Endothelial cell of umbilical vein (primary cell): Measurements from ENCODE around the gene DPF1. TPM values are rescaled to one million over a fixed set of nuclear protein-coding genes. Genes with fewer than 3 reads are reported as not detected.

Source experiments
- BruUV-seq: library from RNA; stranded (reverse); fragments of 400-500 nt; replicated peaks from 2 replicates; lab custom pipeline; 2021; lab: Mats Ljungman, UMichigan
- CTCF ChIA-PET: fragments of 300-600, 350-600 bp; sonication (Branson Sonifier 250); formaldehyde crosslinking; loops from one replicate; lab custom pipeline; 2021; ENCODE audit warnings: antibody characterized with exemption, inconsistent platforms; lab: Charles Lee
- POLR2A ChIA-PET: fragments of 300-600, 350-600 bp; sonication (Branson Sonifier 250); formaldehyde crosslinking; loops from one replicate; lab custom pipeline; 2021; ENCODE audit warnings: antibody characterized with exemption, inconsistent platforms; lab: Charles Lee
- DNase-seq: peaks from one replicate; pipeline ENCODE4 v3.0.0-alpha.2; 2011; ENCODE audit warnings: low read depth, low spot score
- FAIRE-seq: peaks from 2 replicates; lab custom pipeline; 2011; peaks lifted over from hg19 to GRCh38; lab: Jason Lieb, UNC
- H2AFZ ChIP-seq: 2 replicates; pipeline ENCODE4 v1.6.0; 2012; ENCODE audit warnings: low read depth, low read length, control low read depth, inconsistent platforms
- H3K27ac ChIP-seq: 2 replicates; pipeline ENCODE4 v1.5.1; 2011; ENCODE audit warnings: low read depth, mild to moderate bottlenecking, control low read depth, low read length, moderate library complexity; ENCODE audit not compliant: insufficient read depth
- H3K27me3 ChIP-seq, 2 experiments: 2 replicates each; pipeline versions ENCODE4 v1.6.0 to v1.6.1; 2011; ENCODE audit warnings: low read length in 2 of 2, mixed read lengths in 1 of 2; ENCODE audit not compliant: control insufficient read depth in 2 of 2, insufficient read depth in 2 of 2
- H3K36me3 ChIP-seq, 2 experiments: 2 replicates in 1 of 2; 3 replicates in 1 of 2; pipeline ENCODE4 v1.5.1; 2011; ENCODE audit warnings: low read length in 2 of 2, mild to moderate bottlenecking in 1 of 2, moderate library complexity in 1 of 2; ENCODE audit not compliant: control insufficient read depth in 2 of 2, insufficient read depth in 2 of 2; ENCODE audit errors: extremely low read depth in 1 of 2
- H3K4me1 ChIP-seq: 3 replicates; pipeline ENCODE4 v1.5.1; 2011; ENCODE audit warnings: mild to moderate bottlenecking, low read length; ENCODE audit not compliant: control insufficient read depth, insufficient read depth; ENCODE audit errors: extremely low read depth
- H3K4me2 ChIP-seq: 2 replicates; pipeline ENCODE4 v1.6.1; 2011; ENCODE audit warnings: low read length, control low read depth, mixed read lengths; ENCODE audit not compliant: insufficient read depth
- H3K4me3 ChIP-seq, 3 experiments: fragments of 200-600 bp in 1 of 3; sonication (generic), shearing (Covaris generic) in 1 of 3; replicated peaks in 1 of 3; 2 replicates each; pipeline ENCODE4 v1.5.1; 2011 to 2016; ENCODE audit warnings: control low read depth in 3 of 3, low read length in 3 of 3, mild to moderate bottlenecking in 2 of 3, inconsistent platforms in 1 of 3, low read depth in 1 of 3, moderate library complexity in 1 of 3; ENCODE audit not compliant: insufficient read depth in 1 of 3
- H3K79me2 ChIP-seq: 2 replicates; pipeline ENCODE4 v1.6.0; 2012; ENCODE audit warnings: low read length, inconsistent platforms; ENCODE audit not compliant: control insufficient read depth, insufficient read depth
- H3K9ac ChIP-seq: replicated peaks from 2 replicates; pipeline ENCODE3; 2011; ENCODE audit warnings: low read length, control low read depth; ENCODE audit not compliant: insufficient read depth; ENCODE audit errors: extremely low read depth
- H3K9me1 ChIP-seq: replicated peaks from 3 replicates; pipeline ENCODE4 v1.6.0; 2011; ENCODE audit warnings: mild to moderate bottlenecking, low read length; ENCODE audit not compliant: control insufficient read depth, insufficient read depth; ENCODE audit errors: extremely low read depth
- H3K9me3 ChIP-seq: replicated peaks from 2 replicates; pipeline ENCODE4 v1.5.1; 2012; ENCODE audit warnings: low read length, inconsistent platforms; ENCODE audit not compliant: control insufficient read depth, insufficient read depth
- H4K20me1 ChIP-seq: replicated peaks from 2 replicates; pipeline ENCODE3; 2011; ENCODE audit warnings: mild to moderate bottlenecking, low read length; ENCODE audit not compliant: control insufficient read depth, insufficient read depth; ENCODE audit errors: extremely low read depth
- CTCF ChIP-seq, 2 donors: IDR thresholded peaks; 1 replicate in 1 of 2; 2 replicates in 1 of 2; pipeline ENCODE4 v1.5.1; 2011; ENCODE audit warnings: low read length in 2 of 2, mild to moderate bottlenecking in 2 of 2, moderate library complexity in 2 of 2, control low read depth in 1 of 2, inconsistent platforms in 1 of 2, low read depth in 1 of 2; ENCODE audit not compliant: insufficient read depth in 1 of 2; ENCODE audit errors: extremely low read depth in 1 of 2
- EZH2 ChIP-seq: IDR thresholded peaks from 2 replicates; pipeline ENCODE4 v1.6.1; 2012; ENCODE audit warnings: borderline replicate concordance, low read depth, mild to moderate bottlenecking, moderate library complexity, low read length, inconsistent platforms; ENCODE audit not compliant: severe bottlenecking
- FOS ChIP-seq: IDR thresholded peaks from 2 replicates; pipeline ENCODE4 v1.6.1; 2011; ENCODE audit warnings: mild to moderate bottlenecking, low read length, moderate library complexity, borderline replicate concordance; ENCODE audit not compliant: insufficient read depth
- GATA2 ChIP-seq: IDR thresholded peaks from 2 replicates; pipeline ENCODE4 v1.7.0; 2011; ENCODE audit warnings: low read depth, mild to moderate bottlenecking, moderate library complexity, mixed read lengths, low read length; ENCODE audit not compliant: insufficient read length, insufficient read depth
- JUN ChIP-seq: IDR thresholded peaks from 2 replicates; pipeline ENCODE4 v1.6.1; 2011; ENCODE audit warnings: borderline replicate concordance, low read depth; ENCODE audit not compliant: insufficient read length, insufficient read depth
- MAX ChIP-seq: IDR thresholded peaks from 2 replicates; pipeline ENCODE4 v1.6.1; 2011; ENCODE audit not compliant: insufficient read depth, insufficient read length
- MYC ChIP-seq: IDR thresholded peaks from one replicate; pipeline ENCODE4 v1.6.1; 2011; ENCODE audit warnings: mild to moderate bottlenecking, low read depth, low read length
- POLR2A ChIP-seq: IDR thresholded peaks from 2 replicates; pipeline ENCODE4 v1.6.1; 2012; ENCODE audit warnings: low read depth, mild to moderate bottlenecking, control low read depth, low read length
- POLR2AphosphoS5 ChIP-seq: IDR thresholded peaks from 2 replicates; pipeline ENCODE4 v1.6.1; 2012; ENCODE audit warnings: low read depth, mild to moderate bottlenecking, control low read depth, low read length, moderate library complexity; ENCODE audit not compliant: insufficient read depth
- dilution Hi-C: fragments of 300-500 bp; cut with MboI; formaldehyde crosslinking; loops from one replicate; pipeline ENCODE4 v1.15.0; 2019; ENCODE audit warnings: low sequenced_read_pairs; ENCODE audit not compliant: extremely low pct_ligation_motif_present
- intact Hi-C: fragments of 100-400 bp; cut with micrococcal nuclease; formaldehyde crosslinking; loops from one replicate; pipeline ENCODE4 v1.10.0; 2022
- polyA plus RNA-seq, 4 experiments: library from polyadenylated mRNA; depleted of rRNA in 3 of 4; stranded (reverse) in 3 of 4; unstranded in 1 of 4; fragments of >200 nt; gene quantifications; 2 replicates each; pipeline versions ENCODE4 v1.2.1 to v1.2.3, GENCODE V29; 2011 to 2012; ENCODE audit warnings: missing spikeins in 1 of 4
- total RNA-seq: library from RNA; stranded (reverse); gene quantifications from 2 replicates; pipeline ENCODE4 v1.2.3, GENCODE V29; 2021

Gene DPF1
- total and polyA plus RNA-seq, 2 donors (not counting 3 experiments of a cell fraction or from before 2014, with no cell fraction given), result 2.0 to 3.9 TPM

GRCh38 chr19:38265213-38265861, 41.3 kb upstream of the DPF1 start:
- CTCF ChIA-PET, result interaction anchor here (0.8 to 1.7 kb wide), 8 partner anchors 9 to 109 kb away, joined by 3 to 14 read pairs (median 4); partner anchors contain the start of genes PPP1R14A and PSMD8
- no peaks in the 10 kb centered on the region for H4K20me1 ChIP-seq
- no peak overlapping the region for H3K27ac ChIP-seq
- peaks cover 24% of the 10 kb centered on the region for H3K4me1 ChIP-seq
- no peak for DNase-seq
- dilution Hi-C loops (no loop called here), intact Hi-C loops (loop anchor here (2.0 kb wide), 1 partner anchor 51 kb away; no protein-coding TSS in a partner anchor)
- H3K4me3 ChIP-seq, result peak overlapping the region in 1 of 3 experiments; percentile 47
- H3K9me1 ChIP-seq, result no peaks in the 10 kb centered on the region
- no peak overlapping the region for H3K9ac ChIP-seq
- no peaks in the 10 kb centered on the region for H3K9me3 ChIP-seq
- H2AFZ ChIP-seq, result peak overlapping the region; percentile 39
- H3K36me3 ChIP-seq, result no peaks in the 10 kb centered on the region
- no peaks in the 10 kb centered on the region for H3K27me3 ChIP-seq
- TF ChIP-seq EZH2 (no peak), POLR2AphosphoS5 (no peak), FOS (no peak), JUN (no peak), CTCF (IDR thresholded peaks at IDR 0.05; ENCODE audit: extremely low read depth in 1 of 2, insufficient read depth in 1 of 2, low read depth in 1 of 2, low read length in 2 of 2) (no peak), POLR2A (no peak), MYC (no peak), MAX (no peak), GATA2 (no peak)
- peak; percentile 35 for FAIRE-seq
- no TSS peak for BruUV-seq
- H3K4me2 ChIP-seq, result no peak overlapping the region
- POLR2A ChIA-PET, result interaction anchor here (0.6 kb wide), 1 partner anchor 25 kb away, joined by 6 read pairs; no protein-coding TSS in a partner anchor
- H3K79me2 ChIP-seq, result no peaks in the 10 kb centered on the region
